DND-41 (cell line): ENCODE results near the gene PGF.

Experiments used
- ATAC-seq: fragments of 200-7000 bp; cut with Tn5 transposase; 3 replicates; pipeline ENCODE4 v1.9.1; 2021; ENCODE audit warnings: low read depth; ENCODE audit not compliant: insufficient read depth
- DNase-seq: peaks from one replicate; pipeline ENCODE4 v3.0.0-alpha.2; 2020
- H2AFZ ChIP-seq: 2 replicates; pipeline ENCODE4 v1.6.0; 2012; ENCODE audit warnings: low read depth, low read length
- H3K27ac ChIP-seq: 2 replicates; pipeline ENCODE4 v1.5.1; 2012; ENCODE audit warnings: low read length, inconsistent platforms
- H3K27me3 ChIP-seq: fragments of 200-600 bp; sonication (generic); 2 replicates; pipeline ENCODE4 v1.6.0; 2012; ENCODE audit warnings: low read length, mild to moderate bottlenecking, inconsistent platforms; ENCODE audit not compliant: insufficient read depth, poor library complexity
- H3K36me3 ChIP-seq: 2 replicates; pipeline ENCODE4 v1.5.1; 2012; ENCODE audit warnings: low read length, inconsistent platforms; ENCODE audit not compliant: insufficient read depth
- H3K4me1 ChIP-seq: 2 replicates; pipeline ENCODE4 v1.5.1; 2012; ENCODE audit warnings: mild to moderate bottlenecking, low read length; ENCODE audit not compliant: insufficient read depth
- H3K4me2 ChIP-seq: 2 replicates; pipeline ENCODE4 v1.6.0; 2012; ENCODE audit warnings: mild to moderate bottlenecking, moderate library complexity, low read length, inconsistent platforms; ENCODE audit not compliant: insufficient read depth
- H3K4me3 ChIP-seq, 2 experiments: fragments of 200-600 bp in 1 of 2; shearing (Covaris generic) in 1 of 2; 2 replicates each; pipeline ENCODE4 v1.5.1; 2012 to 2016; ENCODE audit warnings: inconsistent platforms in 2 of 2, low read length in 2 of 2, mild to moderate bottlenecking in 2 of 2, low read depth in 1 of 2, moderate library complexity in 1 of 2
- H3K79me2 ChIP-seq: 2 replicates; pipeline ENCODE4 v1.6.0; 2012; ENCODE audit warnings: low read length, inconsistent platforms; ENCODE audit not compliant: insufficient read depth
- H3K9ac ChIP-seq: 2 replicates; pipeline ENCODE4 v1.6.0; 2012; ENCODE audit warnings: low read depth, mild to moderate bottlenecking, inconsistent platforms, low read length, moderate library complexity
- H3K9me3 ChIP-seq: 2 replicates; pipeline ENCODE4 v1.5.1; 2012; ENCODE audit warnings: low read length, moderate library complexity, mild to moderate bottlenecking, inconsistent platforms; ENCODE audit not compliant: insufficient read depth, severe bottlenecking
- H4K20me1 ChIP-seq: 2 replicates; pipeline ENCODE4 v1.6.0; 2012; ENCODE audit warnings: low read length; ENCODE audit not compliant: insufficient read depth
- CTCF ChIP-seq: IDR thresholded peaks from 2 replicates; pipeline ENCODE4 v1.5.1; 2012; ENCODE audit warnings: borderline replicate concordance, low read length, moderate library complexity, mild to moderate bottlenecking; ENCODE audit not compliant: poor library complexity, severe bottlenecking; ENCODE audit errors: extremely low read depth
- EZH2 ChIP-seq: IDR thresholded peaks from 3 replicates; pipeline ENCODE4 v1.6.1; 2012; ENCODE audit warnings: borderline replicate concordance, low read depth, mild to moderate bottlenecking, moderate library complexity, low read length, inconsistent platforms; ENCODE audit not compliant: severe bottlenecking

PGF gene

GRCh38 chr14:74909501-74909900 lies 45.9 kb downstream of the PGF start:
- peaks cover 4% of the 10 kb centered on the region; the same call in 1 of the 2 replicates for H4K20me1 ChIP-seq
- H3K36me3 ChIP-seq: peaks cover 19% of the 10 kb centered on the region
- no peak overlapping the region for H3K4me3 ChIP-seq
- no peaks in the 10 kb centered on the region for H3K9me3 ChIP-seq
- H3K27me3 ChIP-seq: no peaks in the 10 kb centered on the region
- no peak overlapping the region for H3K27ac ChIP-seq
- no peak overlapping the region for H3K4me2 ChIP-seq
- no peak overlapping the region for H3K9ac ChIP-seq
- no peak for TF ChIP-seq CTCF
- no peak for TF ChIP-seq EZH2
- H3K79me2 ChIP-seq: no peaks in the 10 kb centered on the region
- no peaks in the 10 kb centered on the region for H3K4me1 ChIP-seq
- no peak for DNase-seq
- ATAC-seq: no peak
- H2AFZ ChIP-seq: no peak overlapping the region

GRCh38 chr14:74908861-74909341 lies 46.5 kb downstream of the PGF start:
- ATAC-seq (no peak), DNase-seq (no peak)
- Histone ChIP-seq H3K9me3 (no peaks in the 10 kb centered on the region), H4K20me1 (peaks cover 4% of the 10 kb centered on the region; the same call in 1 of the 2 replicates), H2AFZ (no peak overlapping the region), H3K27me3 (no peaks in the 10 kb centered on the region), H3K4me3 (no peak overlapping the region), H3K4me1 (no peaks in the 10 kb centered on the region), H3K4me2 (no peak overlapping the region), H3K27ac (no peak overlapping the region), H3K36me3 (peaks cover 20% of the 10 kb centered on the region), H3K9ac (no peak overlapping the region), H3K79me2 (no peaks in the 10 kb centered on the region)
- TF ChIP-seq EZH2 (no peak), CTCF (no peak)

GRCh38 chr14:74907744-74908143 lies 47.7 kb downstream of the PGF start:
- TF ChIP-seq EZH2: no peak
- TF ChIP-seq CTCF: no peak
- no peak overlapping the region for H2AFZ ChIP-seq
- H3K4me2 ChIP-seq: no peak overlapping the region
- H3K4me1 ChIP-seq: no peaks in the 10 kb centered on the region
- DNase-seq: no peak
- H3K79me2 ChIP-seq: no peaks in the 10 kb centered on the region
- H3K36me3 ChIP-seq: peaks cover 29% of the 10 kb centered on the region
- no peaks in the 10 kb centered on the region for H3K27me3 ChIP-seq
- H4K20me1 ChIP-seq: peaks cover 4% of the 10 kb centered on the region; the same call in 1 of the 2 replicates
- no peak for ATAC-seq
- no peaks in the 10 kb centered on the region for H3K9me3 ChIP-seq
- no peak overlapping the region for H3K27ac ChIP-seq
- H3K9ac ChIP-seq: no peak overlapping the region
- H3K4me3 ChIP-seq: no peak overlapping the region

- no peak for DNase-seq
- no peak overlapping the region for H3K4me3 ChIP-seq
Observed at GRCh38 chr14:74906925-74907521, 48.4 kb downstream of the PGF start.

More at GRCh38 chr14:74906925-74907521, 48.4 kb downstream of the PGF start:
- Histone ChIP-seq H3K79me2 (no peaks in the 10 kb centered on the region), H3K27ac (no peak overlapping the region), H3K4me1 (no peaks in the 10 kb centered on the region), H4K20me1 (peaks cover 4% of the 10 kb centered on the region; the same call in 1 of the 2 replicates), H2AFZ (no peak overlapping the region), H3K9ac (no peak overlapping the region), H3K36me3 (peaks cover 36% of the 10 kb centered on the region), H3K9me3 (no peaks in the 10 kb centered on the region), H3K4me2 (no peak overlapping the region), H3K27me3 (no peaks in the 10 kb centered on the region)
- no peak for TF ChIP-seq EZH2
- no peak for TF ChIP-seq CTCF
- ATAC-seq: no peak
